Mucosa of stomach (tissue), 1 donor: ENCODE data around the gene MS4A15.
A peak's percentile ranks its signal among the peaks of the same experiment; 100 is the strongest.

ENCODE experiments used
- H3K27me3 ChIP-seq: one replicate; pipeline ENCODE4 v1.7.0; 2013; ENCODE audit warnings: mild to moderate bottlenecking, low read length; ENCODE audit not compliant: control insufficient read depth, insufficient read depth
- H3K36me3 ChIP-seq: one replicate; pipeline ENCODE4 v1.7.0; 2013; ENCODE audit warnings: low read length; ENCODE audit not compliant: control insufficient read depth, insufficient read depth
- H3K4me1 ChIP-seq: one replicate; pipeline ENCODE4 v1.7.0; 2013; ENCODE audit warnings: mild to moderate bottlenecking, low read length; ENCODE audit not compliant: control insufficient read depth, insufficient read depth
- H3K4me3 ChIP-seq: one replicate; pipeline ENCODE4 v1.7.0; 2013; ENCODE audit warnings: low read length
- H3K9ac ChIP-seq: one replicate; pipeline ENCODE4 v1.7.0; 2013; ENCODE audit warnings: mild to moderate bottlenecking, low read length, moderate library complexity
- H3K9me3 ChIP-seq: one replicate; pipeline ENCODE4 v1.7.0; 2013; ENCODE audit warnings: mild to moderate bottlenecking, low read length, moderate library complexity; ENCODE audit not compliant: control insufficient read depth
- donor health status: Pancreatic carcinoma.

MS4A15 gene

DNA sequence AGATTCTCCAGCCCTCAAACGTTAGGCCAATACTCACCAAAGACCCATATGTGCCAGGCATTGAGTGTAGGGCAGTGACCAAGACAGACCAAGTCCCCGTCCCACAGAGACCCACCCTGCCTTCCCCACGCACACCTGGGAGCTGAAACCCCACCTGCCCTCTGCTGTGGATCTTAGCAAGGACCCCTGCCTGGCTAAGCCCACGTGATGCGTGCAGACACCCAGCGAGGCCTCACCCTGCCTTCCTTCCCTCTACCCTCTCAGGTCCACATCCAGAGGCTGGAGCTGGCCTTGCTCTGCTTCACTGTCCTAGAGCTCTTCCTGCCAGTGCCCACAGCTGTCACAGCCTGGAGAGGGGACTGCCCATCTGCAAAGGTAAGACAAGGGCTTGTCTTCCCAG, 38.6 kb downstream of the MS4A15 start:
- Histone ChIP-seq H3K4me3 (no peak overlapping the region), H3K9ac (no peak overlapping the region), H3K27me3 (peaks cover 3% of the 10 kb centered on the region), H3K4me1 (no peaks in the 10 kb centered on the region), H3K9me3 (no peaks in the 10 kb centered on the region), H3K36me3 (no peaks in the 10 kb centered on the region)

DNA sequence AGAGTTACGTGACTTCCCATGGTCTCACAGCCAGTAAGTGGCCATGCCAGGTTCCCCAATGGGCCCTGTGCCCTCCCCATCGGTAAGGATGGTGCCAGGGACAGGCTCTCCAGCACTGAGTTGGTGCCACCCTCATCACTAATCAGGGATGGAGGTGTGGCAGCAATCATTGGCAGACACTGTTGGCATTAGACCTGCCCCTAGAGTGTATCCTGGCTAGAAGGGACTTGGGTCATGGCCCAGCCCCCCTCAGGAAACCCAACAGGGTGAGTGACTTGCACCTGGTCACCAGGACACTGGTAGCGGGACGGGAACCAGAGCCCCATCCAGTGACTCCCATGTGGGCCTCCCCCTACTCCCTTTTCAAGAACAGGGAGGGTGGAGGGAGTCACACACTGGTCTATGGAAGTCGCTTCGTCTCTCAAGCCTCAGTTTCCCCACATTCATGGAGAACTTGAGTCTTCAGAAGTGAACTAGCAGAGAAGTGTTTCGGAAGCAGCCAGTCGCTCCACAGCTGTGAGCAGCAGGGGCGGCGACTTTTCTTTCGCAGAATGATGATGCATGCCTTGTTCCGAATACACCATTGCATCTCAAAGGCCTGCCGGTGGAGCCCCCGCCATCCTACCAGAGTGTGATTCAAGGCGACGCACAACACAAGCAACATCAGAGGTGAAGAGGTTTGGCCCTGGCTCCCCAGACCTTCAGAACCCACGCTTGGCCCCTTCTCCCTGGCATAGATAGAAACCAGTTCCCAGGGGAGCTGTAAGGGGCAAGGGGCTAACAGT, 41.4 kb downstream of the MS4A15 start:
- Histone ChIP-seq H3K9ac (no peak overlapping the region), H3K4me1 (no peaks in the 10 kb centered on the region), H3K27me3 (peaks cover 3% of the 10 kb centered on the region), H3K4me3 (no peak overlapping the region), H3K9me3 (no peaks in the 10 kb centered on the region), H3K36me3 (no peaks in the 10 kb centered on the region)

DNA sequence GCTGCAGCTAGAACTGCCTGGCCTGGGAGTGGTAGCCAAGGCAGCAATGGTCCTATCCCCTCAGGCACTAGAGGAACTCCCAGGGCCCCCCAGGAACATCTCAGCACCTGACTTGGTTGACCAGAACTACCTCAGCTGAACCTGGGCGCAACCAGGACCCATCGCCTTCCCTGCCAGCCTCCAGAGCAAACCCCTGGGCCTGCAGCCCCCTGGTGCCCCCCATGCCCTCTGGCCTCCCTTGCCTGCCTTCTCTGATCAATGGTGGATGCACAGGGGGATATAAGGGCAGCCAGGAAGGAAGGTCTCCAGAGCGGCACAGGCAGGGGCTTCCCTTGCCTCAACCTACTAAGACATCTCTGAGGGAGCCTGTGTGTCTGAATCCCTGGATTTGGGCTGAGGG, 42.0 kb downstream of the MS4A15 start:
- no peaks in the 10 kb centered on the region for H3K36me3 ChIP-seq
- H3K4me1 ChIP-seq, result no peaks in the 10 kb centered on the region
- no peak overlapping the region for H3K4me3 ChIP-seq
- H3K27me3 ChIP-seq, result peaks cover 3% of the 10 kb centered on the region
- H3K9ac ChIP-seq, result no peak overlapping the region
- H3K9me3 ChIP-seq, result no peaks in the 10 kb centered on the region

DNA sequence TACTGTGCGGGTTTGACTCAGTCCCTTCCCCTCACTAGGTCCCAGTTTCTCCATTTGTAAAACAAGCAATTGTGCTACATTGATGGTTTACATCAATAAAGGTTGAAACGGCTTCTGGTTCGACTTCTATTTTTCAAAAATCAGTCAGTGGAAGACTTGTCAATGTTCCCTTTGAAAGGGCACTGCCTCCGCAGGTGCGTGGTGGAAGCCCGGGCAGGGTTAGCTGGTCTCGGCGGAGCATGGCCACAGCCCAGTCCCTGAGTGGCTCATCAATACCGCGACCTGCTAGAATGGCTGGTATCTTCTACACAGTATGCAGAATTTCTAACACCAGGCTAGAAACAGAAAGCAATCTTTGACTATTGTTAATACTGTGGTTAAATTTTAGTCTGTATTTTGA, 44.5 kb downstream of the MS4A15 start:
- H3K9ac ChIP-seq, result no peak overlapping the region
- no peaks in the 10 kb centered on the region for H3K9me3 ChIP-seq
- no peaks in the 10 kb centered on the region for H3K4me1 ChIP-seq
- H3K36me3 ChIP-seq, result no peaks in the 10 kb centered on the region
- H3K4me3 ChIP-seq, result no peak overlapping the region
- peaks cover 3% of the 10 kb centered on the region for H3K27me3 ChIP-seq

DNA sequence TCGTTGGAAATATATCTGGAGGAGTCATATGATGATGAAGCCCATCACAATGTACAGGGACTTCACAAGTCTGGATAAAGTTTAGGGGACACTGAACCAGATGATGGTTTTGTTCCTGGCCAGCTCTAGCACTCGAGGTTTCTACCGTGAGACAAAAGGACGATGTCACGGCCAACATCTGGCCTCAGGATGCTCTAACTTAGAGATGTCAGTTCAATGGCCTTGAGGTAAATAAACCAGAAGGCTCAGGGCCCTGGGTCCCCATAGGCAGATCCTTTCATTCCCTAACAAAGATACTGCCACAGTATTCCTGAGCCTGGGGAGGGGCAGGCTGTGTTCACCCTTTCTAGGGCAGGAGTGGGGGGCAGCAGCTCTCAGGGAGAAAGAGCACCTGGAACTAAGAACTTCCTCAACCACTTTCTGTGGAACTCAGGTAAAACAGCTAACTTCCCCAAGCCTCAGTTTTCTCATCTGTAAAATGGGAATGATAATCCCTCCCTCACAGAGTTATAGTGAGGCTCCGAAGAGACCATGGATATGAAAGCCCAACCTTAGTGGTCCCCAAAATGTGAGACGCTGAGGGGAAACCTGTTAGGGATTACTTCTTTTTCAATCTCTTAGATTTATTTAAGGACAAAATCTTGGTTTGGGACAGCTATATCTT, 46.7 kb downstream of the MS4A15 start:
- Histone ChIP-seq H3K4me3 (no peak overlapping the region), H3K27me3 (no peaks in the 10 kb centered on the region), H3K9me3 (no peaks in the 10 kb centered on the region), H3K36me3 (no peaks in the 10 kb centered on the region), H3K4me1 (no peaks in the 10 kb centered on the region), H3K9ac (no peak overlapping the region)

DNA sequence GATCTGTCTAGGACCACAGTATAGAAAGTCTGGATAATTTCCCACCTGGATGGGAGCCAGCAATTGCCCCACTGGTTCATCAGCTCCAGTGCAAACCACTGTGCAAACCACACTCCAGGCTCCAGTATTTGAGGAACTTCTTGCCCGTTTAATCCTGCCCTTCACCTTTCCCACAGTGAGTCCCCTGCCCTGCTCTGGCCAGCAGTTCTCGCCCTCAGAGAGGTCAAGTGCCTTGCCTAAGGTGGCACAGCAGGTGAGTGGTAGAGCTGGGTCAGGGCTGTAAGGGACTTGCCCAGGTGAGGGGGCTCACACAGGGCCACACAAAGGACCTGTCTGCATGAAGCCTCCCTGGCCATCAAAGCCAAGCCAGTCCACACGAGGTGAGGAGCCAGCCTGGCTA, 52.6 kb downstream of the MS4A15 start:
- Histone ChIP-seq H3K4me3 (no peak overlapping the region), H3K27me3 (no peaks in the 10 kb centered on the region), H3K9me3 (no peaks in the 10 kb centered on the region), H3K4me1 (peaks cover 7% of the 10 kb centered on the region), H3K9ac (no peak overlapping the region), H3K36me3 (no peaks in the 10 kb centered on the region)

DNA sequence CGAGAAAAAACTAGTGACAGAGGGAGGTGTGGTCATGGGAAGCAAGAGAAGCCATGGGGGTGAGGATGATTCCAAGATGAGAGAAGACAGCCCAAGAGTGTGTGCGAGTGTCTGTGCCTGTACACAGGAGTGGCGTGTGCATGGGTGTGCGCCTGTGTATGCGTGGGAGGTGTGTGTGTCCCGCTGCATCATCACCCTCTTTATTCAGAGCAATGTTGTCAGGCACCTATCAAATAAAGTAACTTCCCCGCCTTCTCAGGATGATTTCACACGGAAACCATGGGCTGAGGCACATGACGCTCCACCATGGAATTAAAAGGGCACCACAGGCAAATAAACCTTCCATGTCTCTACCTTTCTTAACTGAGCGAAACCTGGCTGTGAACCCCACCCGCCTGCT, 53.0 kb downstream of the MS4A15 start:
- H3K27me3 ChIP-seq, result no peaks in the 10 kb centered on the region
- H3K4me3 ChIP-seq, result no peak overlapping the region
- no peaks in the 10 kb centered on the region for H3K9me3 ChIP-seq
- H3K4me1 ChIP-seq, result peaks cover 7% of the 10 kb centered on the region
- no peak overlapping the region for H3K9ac ChIP-seq
- H3K36me3 ChIP-seq, result no peaks in the 10 kb centered on the region

DNA sequence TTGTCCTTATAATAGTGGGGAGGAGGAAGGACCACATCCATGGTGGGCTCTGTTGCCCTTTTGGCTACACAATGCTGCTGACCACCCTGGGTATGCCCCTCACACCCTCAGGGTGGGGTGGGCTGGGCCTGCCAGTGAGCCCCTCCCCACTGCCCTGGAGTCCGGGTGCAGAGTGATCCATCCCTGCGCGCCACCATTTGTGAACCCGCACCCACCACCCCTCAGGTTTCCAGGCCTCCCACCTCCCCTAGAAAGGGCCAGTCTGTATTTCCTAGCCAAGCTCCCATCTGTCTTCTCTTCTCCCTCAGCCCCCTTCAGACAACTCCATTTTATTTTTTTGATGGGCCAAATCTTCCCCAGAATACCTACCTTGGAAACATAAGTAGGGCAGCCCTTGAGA, 53.5 kb downstream of the MS4A15 start:
- Histone ChIP-seq H3K4me1 (peaks cover 7% of the 10 kb centered on the region), H3K27me3 (no peaks in the 10 kb centered on the region), H3K36me3 (no peaks in the 10 kb centered on the region), H3K9me3 (no peaks in the 10 kb centered on the region), H3K4me3 (no peak overlapping the region), H3K9ac (no peak overlapping the region)

DNA sequence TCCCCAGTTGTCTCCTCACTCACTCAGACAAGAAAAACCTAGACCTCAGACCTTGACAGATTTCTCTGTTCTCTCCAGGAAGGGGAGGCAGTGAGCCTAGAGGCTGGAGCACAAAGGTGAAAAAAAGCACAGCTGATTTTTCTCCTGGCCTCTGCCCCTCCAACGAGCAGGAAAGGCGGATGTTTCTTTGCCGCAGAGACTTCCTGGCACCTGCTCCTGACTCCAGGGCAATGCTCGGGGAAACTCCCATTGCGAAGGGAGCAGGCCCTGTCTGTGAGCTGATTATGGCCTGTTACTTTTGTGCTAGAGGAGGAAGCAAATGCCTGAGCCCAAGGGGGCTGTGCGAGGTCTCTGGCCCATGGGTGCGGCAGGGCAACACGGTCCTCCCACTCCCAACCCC, 53.9 kb downstream of the MS4A15 start:
- H3K36me3 ChIP-seq, result no peaks in the 10 kb centered on the region
- peak overlapping the region; percentile 18 for H3K9ac ChIP-seq
- H3K4me1 ChIP-seq, result peaks cover 7% of the 10 kb centered on the region

DNA sequence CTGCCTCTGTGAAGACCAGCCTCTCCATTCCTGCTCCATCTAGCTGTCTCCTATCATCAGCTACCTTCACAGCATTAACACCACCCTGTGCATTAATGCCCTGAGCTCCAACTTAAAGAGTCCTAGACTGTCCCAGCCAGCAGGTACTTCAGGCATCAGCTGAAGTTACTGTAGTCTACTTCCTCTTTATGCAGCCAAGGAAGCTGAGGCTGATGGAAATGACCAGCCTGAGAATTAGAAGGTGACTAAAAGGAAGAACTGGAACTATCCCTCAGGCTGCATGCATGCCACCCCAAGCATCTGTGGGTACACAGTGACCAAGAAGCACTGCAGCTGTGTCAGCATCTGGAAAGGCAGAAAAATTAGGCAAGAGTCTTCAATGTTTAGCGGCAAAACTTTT, 56.7 kb downstream of the MS4A15 start:
- no peak overlapping the region for H3K9ac ChIP-seq
- H3K27me3 ChIP-seq, result no peaks in the 10 kb centered on the region
- H3K36me3 ChIP-seq, result no peaks in the 10 kb centered on the region
- no peak overlapping the region for H3K4me3 ChIP-seq
- H3K4me1 ChIP-seq, result peaks cover 7% of the 10 kb centered on the region
- no peaks in the 10 kb centered on the region for H3K9me3 ChIP-seq

More for the DNA sequence above, 53.9 kb downstream of the MS4A15 start:
- Histone ChIP-seq H3K9me3 (no peaks in the 10 kb centered on the region), H3K27me3 (no peaks in the 10 kb centered on the region), H3K4me3 (no peak overlapping the region)

DNA sequence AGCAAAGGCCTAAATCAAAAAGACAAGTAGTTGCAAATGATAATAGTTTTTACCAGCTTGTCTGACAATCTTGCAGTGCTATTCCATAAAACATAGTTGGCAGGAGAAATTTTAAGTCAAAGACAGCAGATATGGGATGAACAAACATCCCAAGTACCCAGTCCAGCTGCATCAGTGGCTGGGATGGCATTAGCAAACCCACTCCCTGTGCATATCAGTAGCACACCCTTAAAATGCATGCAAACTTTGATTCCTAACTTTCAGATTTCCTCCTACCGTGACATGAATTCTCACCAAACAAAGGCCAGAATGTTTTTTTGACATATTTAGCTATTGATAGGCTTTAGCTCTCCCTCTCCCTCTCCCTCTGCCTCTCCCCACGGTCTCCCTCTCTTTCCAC, 57.4 kb downstream of the MS4A15 start:
- Histone ChIP-seq H3K36me3 (no peaks in the 10 kb centered on the region), H3K9me3 (no peaks in the 10 kb centered on the region), H3K27me3 (no peaks in the 10 kb centered on the region), H3K9ac (no peak overlapping the region), H3K4me3 (no peak overlapping the region), H3K4me1 (peaks cover 7% of the 10 kb centered on the region)

DNA sequence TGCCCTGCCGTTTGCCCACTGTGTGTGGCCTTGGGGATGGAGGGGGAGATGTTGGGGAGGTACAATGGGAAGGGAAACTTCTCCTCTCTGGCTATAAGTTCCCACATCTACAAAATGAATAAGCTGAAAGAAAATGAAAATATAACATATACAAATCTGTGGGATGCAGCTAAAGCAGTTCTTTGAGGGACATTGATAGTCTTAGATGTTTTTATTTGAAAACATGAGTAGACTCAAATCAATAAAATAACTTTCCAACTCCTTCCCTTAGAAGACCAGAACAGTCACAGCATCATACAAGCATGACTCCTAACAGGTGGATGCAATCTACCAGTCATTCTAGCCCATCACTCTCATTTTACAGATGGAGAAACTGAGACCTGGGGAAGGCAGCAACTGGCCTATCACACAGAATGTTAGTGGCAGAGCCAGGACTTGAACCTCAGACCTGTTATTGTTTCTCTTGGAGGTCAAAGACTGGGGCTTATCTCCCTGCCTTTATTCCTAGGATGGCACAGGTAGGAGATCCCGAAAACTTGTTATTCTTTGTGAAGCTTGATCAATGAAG, 60.0 kb downstream of the MS4A15 start:
- Histone ChIP-seq H3K9ac (no peak overlapping the region), H3K4me3 (no peak overlapping the region), H3K9me3 (no peaks in the 10 kb centered on the region), H3K36me3 (no peaks in the 10 kb centered on the region), H3K27me3 (no peaks in the 10 kb centered on the region), H3K4me1 (no peaks in the 10 kb centered on the region)
